Measurements from ENCODE around the gene POLR1G.
"Not testable (repeated sequence)": the region's sequence is repeated elsewhere in the genome, so short reads cannot be mapped to it uniquely, and the experiment has no call there.

Gene POLR1G

GRCh38 chr19:45395821-45396617, 10.4 kb upstream of the POLR1G start:
- DNase-seq (ENCODE audit: low read depth): no peak

- DNase-seq (ENCODE audit: low read depth): no peak
Measured at GRCh38 chr19:45400192-45400591, 6.3 kb upstream of the POLR1G start.

DNA sequence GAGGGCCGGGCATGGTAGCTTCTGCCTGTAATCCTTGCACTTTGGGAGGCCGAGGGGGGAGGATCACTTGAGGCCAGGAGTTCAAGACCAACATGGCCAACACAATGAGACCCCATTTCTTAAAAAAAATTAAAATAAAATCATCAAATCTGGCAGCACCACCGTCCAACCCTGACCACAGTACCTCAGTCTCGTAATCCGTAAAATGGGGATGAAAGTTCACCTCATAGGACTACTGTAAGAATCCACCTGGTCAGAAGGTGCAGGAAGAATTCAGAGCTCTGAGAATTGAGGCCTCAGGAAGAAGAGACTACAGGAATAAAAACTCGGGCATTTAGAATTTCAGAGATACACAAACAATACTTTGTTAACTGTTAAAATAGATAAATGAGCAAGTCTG, 4.6 kb upstream of the POLR1G start:
- no peak for DNase-seq (ENCODE audit: low read depth)

GRCh38 chr19:45402298-45403061, 4.0 kb upstream of the POLR1G start:
- no peak for DNase-seq (ENCODE audit: low read depth)

DNA sequence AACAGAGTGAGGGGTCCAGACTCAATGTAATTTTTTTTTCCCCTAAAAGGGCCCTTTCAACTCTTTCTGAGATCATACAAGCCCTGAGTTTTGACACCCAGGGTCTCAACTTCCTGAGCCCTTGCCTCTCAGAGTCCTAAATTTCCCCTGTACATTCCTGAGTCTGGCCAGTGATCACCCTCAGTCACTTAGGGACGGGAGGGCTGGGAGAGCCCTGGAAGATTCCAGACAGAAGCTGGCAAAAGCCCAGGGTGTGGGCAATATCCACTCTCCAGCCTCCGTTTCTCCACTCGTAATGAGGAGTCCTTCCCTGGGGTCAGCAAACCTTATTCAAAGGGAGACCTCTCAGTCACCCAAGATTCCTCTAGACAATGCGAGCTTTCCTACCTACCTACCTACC, 3.2 kb upstream of the POLR1G start:
- DNase-seq (ENCODE audit: low read depth): no peak

GRCh38 chr19:45403781-45404556, 2.5 kb upstream of the POLR1G start:
- DNase-seq (ENCODE audit: low read depth): no peak

DNA sequence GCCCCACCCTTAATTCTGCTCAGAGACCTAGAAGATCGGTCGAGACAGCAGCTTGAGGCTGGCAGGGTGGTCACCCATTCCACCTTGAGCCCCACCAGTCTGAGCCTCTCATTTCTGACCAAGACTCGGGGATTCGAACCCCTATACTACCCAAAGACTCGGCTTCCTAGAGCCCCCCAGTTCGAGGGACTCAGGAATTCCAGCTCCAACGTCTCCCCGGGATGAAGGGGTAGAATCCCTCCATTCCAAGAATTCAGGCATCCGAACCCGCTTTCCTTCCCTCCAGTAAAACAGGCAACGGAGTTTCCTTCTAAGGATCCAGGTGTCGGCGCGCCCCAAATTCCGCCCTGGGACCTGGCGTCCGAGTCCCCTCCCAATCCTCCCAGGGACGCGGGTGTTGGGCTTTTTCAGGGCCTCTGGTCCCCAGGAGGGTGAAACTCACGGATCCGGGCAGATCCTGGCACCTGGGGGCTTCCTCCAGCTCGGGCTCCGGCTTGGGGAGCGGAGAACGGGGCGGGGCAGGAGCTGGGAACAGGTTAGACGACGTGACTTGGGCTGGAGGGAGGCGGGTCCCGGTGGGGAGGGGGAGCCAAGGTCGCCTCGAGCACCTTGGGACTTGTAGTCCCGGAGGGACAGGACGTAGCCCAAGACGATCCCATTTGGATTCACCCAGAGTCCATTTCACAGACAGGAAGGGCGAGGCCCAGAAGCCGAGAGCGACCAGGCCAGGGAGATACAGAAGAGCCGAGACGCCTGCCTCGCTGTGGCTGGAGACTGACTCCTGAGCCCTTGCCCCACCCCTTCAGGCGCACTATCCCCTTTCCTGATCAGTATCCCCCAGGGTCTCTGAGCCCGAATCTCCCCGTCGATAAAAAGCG, 1.6 kb upstream of the POLR1G start, which contains the start of gene PPP1R13L:
PPP1R13L (minus strand) TSS at position 513 of the 878 bp plus-strand sequence. CDS start 6,751 bp downstream, outside the sequence.
- DNase-seq (ENCODE audit: low read depth): peak; percentile 48

DNA sequence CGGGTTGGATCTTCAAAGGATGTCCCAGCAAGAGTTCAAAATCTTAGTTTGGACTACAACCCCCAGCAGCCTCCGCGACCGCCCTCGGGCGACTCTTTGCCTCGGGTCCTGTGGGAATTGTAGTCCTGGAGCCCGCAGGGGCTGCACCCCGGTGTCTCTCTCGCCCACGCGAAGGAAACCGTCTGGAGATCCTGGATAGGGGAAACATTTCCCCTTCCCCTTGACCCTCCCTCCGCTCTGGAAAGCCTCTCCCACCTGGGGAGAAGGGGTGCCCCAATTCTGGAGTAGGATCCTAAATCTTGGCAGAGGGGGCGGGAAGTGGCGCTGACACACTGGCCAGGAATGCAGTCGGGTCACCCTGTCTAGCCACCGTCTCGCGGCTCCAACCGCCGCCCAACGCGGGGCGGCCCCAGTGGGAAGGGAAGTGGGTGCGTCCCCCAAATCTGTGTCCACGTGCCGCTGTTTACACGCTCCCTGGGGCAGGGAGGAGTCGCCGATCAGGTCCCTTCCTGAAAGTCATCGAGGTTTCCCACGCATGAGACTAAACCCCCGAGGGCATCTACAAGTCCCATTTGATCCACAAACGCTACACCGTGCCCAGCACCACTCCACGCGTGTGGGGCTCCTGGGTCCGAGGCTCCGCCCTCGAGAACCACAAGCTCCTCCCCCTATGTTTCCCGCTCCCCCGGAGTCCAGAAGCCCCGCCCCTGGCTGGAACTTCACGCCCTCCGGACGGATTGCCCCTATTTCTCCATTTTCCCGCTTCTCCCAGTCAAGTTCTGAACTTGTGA, 814 bp upstream of the POLR1G start:
- DNase-seq (ENCODE audit: low read depth): peak; percentile 43

GRCh38 chr19:45407091-45407375, 589 bp downstream of the POLR1G start:
- no peak for DNase-seq (ENCODE audit: low read depth)

GRCh38 chr19:45407585-45407984, 1.1 kb downstream of the POLR1G start:
- DNase-seq (ENCODE audit: low read depth): not testable (repeated sequence)

GRCh38 chr19:45408121-45408520, 1.7 kb downstream of the POLR1G start:
- DNase-seq (ENCODE audit: low read depth): no peak

DNA sequence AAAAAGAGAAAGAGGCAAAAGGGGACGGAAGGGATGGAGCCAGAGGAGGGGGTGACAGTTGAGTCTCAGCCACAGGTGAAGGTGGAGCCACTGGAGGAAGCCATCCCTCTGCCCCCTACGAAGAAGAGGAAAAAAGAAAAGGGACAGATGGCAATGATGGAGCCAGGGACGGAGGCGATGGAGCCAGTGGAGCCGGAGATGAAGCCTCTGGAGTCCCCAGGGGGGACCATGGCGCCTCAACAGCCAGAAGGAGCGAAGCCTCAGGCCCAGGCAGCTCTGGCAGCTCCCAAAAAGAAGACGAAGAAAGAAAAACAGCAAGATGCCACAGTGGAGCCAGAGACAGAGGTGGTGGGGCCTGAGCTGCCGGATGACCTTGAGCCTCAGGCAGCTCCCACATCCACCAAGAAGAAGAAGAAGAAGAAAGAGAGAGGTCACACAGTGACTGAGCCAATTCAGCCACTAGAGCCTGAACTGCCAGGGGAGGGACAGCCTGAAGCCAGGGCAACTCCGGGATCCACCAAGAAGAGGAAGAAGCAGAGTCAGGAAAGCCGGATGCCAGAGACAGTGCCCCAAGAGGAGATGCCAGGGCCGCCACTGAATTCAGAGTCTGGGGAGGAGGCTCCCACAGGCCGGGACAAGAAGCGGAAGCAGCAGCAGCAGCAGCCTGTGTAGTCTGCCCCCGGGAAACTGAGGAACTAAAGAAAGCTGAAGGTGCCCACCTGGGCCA, 2.5 kb downstream of the POLR1G start:
- DNase-seq (ENCODE audit: low read depth): no peak

GRCh38 chr19:45409557-45409920, 3.1 kb downstream of the POLR1G start:
- DNase-seq (ENCODE audit: low read depth): no peak

GRCh38 chr19:45410330-45410729, 3.9 kb downstream of the POLR1G start:
- DNase-seq (ENCODE audit: low read depth): not testable (repeated sequence)

DNA sequence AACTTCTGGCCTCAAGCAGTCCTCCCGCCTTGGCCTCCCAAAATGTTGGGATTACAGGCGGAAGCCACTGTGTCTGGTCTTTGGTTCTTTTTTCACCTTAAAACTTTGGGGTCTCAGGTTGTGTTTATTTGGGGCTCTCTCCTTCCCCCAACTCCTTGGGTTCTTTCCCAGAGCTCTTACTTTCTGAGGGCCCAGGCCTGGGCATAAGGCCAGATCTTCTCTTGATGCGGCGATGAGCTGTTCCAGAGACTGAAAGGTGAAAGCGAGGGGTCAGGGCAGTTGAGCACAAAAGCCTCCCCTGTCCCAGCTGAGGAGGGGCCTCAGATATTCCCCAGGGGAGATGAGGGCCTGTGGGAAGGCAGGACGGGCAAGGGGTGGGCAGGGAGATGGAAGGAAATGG, 7.1 kb downstream of the POLR1G start:
- no peak for DNase-seq (ENCODE audit: low read depth)

DNA sequence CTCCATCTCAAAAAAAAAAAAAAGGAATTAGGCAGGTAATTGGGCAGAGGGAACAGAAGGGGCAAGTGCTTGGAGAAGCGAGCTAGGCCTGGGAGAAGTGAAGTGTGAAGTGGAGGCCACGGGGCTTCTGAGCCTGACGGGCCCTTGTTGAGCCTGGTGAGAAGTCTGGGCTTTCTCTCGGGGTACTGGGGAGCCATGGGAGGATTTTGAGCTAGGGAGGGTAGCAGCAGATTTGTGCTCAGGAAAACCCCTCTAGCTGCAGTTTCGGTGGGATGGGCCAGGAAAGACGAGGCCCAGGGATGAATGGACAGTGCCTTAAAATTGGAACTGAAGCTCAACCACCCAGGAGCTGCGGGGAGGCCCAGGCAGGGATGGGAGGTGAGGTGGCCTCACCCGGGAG, 8.0 kb downstream of the POLR1G start:
- DNase-seq (ENCODE audit: low read depth): no peak

DNA sequence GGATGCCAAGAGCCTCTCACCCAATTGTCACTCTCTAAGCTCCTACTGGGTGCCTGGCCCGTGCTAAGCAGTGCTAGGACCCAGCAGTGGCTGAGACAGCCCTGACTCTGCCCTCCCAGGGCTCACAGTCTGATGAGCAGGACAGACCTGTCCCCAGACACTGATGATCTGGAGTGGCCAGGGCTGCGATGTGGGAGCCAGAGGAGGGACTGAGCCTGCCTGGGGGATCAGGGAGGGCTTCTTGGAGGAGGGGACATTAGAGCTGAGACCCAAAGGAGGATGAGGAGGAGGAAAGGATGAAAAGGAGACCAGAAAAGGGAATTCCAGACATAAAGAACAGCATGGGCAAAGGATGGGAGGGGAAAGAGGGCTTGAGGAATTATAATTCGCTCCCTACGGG, 10.7 kb downstream of the POLR1G start:
- DNase-seq (ENCODE audit: low read depth): no peak

DNA sequence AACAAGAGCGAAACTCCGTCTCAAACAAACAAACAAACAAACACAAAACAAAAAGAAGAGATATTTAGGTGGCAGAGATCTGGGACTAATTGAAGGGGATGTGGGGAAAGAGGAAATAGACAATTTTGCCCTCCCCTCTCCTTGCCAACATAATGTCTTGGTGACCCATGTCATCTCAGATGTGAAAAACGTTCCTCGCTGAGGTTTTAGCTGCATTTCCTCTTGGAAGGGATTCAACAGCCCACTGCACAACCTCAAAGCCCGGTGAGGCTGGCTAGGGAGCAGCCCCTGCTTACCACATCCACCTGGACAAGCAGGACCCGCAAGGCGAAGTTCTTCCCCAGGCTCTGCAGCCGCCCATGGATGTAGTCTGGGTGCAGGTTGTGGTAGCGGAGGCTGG, 12.4 kb downstream of the POLR1G start:
- DNase-seq (ENCODE audit: low read depth): no peak

DNA sequence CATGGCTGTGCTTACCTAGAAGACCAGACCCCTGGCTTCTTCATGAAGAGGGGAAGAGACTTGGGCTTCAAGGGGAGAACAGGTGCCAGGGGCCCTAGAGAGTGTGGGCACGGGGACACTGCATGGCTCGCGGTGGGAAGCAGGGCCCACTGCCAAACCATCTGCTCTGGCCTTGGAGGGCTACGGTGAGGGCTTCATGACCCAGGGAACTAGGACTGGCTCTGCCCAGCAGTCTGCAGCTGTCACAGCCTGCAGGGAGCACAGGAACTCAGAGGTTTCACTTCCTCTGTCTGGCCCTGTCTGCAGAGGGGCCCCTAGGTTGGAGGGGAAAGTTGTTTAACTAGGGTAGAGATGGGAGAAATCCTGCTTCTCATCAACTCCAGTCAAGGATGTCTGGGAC, 13.0 kb downstream of the POLR1G start:
- DNase-seq (ENCODE audit: low read depth): no peak

GRCh38 chr19:45419895-45420294, 13.5 kb downstream of the POLR1G start:
- DNase-seq (ENCODE audit: low read depth): no peak

Measured in non-pigmented ciliary epithelial cell (primary cell).